NOMO-1 treated with dmso at 0.1 percent for 144 hours (cell line): ENCODE results near the gene ASS1.

ENCODE experiments used
- DNase-seq: peaks from one replicate; lab custom pipeline; 2025; ENCODE audit not compliant: unreplicated experiment; lab: John Stamatoyannopoulos, UW

Gene ASS1

GRCh38 chr9:130491830-130492482 lies 47.2 kb downstream of the ASS1 start:
- DNase-seq = no peak

- no peak for DNase-seq
Measured at GRCh38 chr9:130493021-130493420, 48.3 kb downstream of the ASS1 start.

GRCh38 chr9:130493476-130493875 lies 48.7 kb downstream of the ASS1 start:
- no peak for DNase-seq

GRCh38 chr9:130495067-130495466 lies 50.3 kb downstream of the ASS1 start:
- no peak for DNase-seq

GRCh38 chr9:130497139-130497538 lies 52.4 kb downstream of the ASS1 start:
- DNase-seq = no peak

- no peak for DNase-seq
Measured at GRCh38 chr9:130498298-130498917, 53.6 kb downstream of the ASS1 start.

GRCh38 chr9:130498918-130499698 lies 54.3 kb downstream of the ASS1 start:
- no peak for DNase-seq

GRCh38 chr9:130499804-130500263 lies 55.1 kb downstream of the ASS1 start:
- DNase-seq = no peak

- no peak for DNase-seq
Measured at GRCh38 chr9:130500340-130501180, 55.8 kb downstream of the ASS1 start.

- DNase-seq = no peak
Measured at GRCh38 chr9:130501639-130502038, 56.9 kb downstream of the ASS1 start.

- DNase-seq = no peak
Measured at GRCh38 chr9:130508218-130508617, 63.5 kb downstream of the ASS1 start.

GRCh38 chr9:130512199-130512598 lies 67.4 kb downstream of the ASS1 start:
- no peak for DNase-seq

- DNase-seq = no peak
Measured at GRCh38 chr9:130513078-130513477, 68.3 kb downstream of the ASS1 start.

- DNase-seq = no peak
Measured at GRCh38 chr9:130518233-130518632, 73.5 kb downstream of the ASS1 start.

- DNase-seq = no peak
Measured at GRCh38 chr9:130518943-130519799, 74.4 kb downstream of the ASS1 start.

GRCh38 chr9:130519927-130520326 lies 75.2 kb downstream of the ASS1 start:
- DNase-seq = no peak

- no peak for DNase-seq
Measured at GRCh38 chr9:130521715-130522114, 77.0 kb downstream of the ASS1 start.

GRCh38 chr9:130522233-130522808 lies 77.6 kb downstream of the ASS1 start:
- DNase-seq = no peak

GRCh38 chr9:130523921-130524320 lies 79.2 kb downstream of the ASS1 start:
- no peak for DNase-seq
